ENCODE data around the gene VPS26C.

GRCh38 chr21:37181059-37181458 is 86.1 kb downstream of the VPS26C start:
- TF ChIP-seq GATA2 (IDR thresholded peaks at IDR 0.05; ENCODE audit: low read depth, low read length) (no peak), GATA3 (IDR thresholded peaks at IDR 0.05; ENCODE audit: low read depth, low read length) (no peak)

Measured in SH-SY5Y (cell line).